GM12801 (cell line): ENCODE measurements around the gene ETFA.

Experiments
- CTCF ChIP-seq: IDR thresholded peaks from one replicate; pipeline ENCODE4 v1.5.1; 2011; ENCODE audit warnings: control low read depth; ENCODE audit not compliant: insufficient read length; ENCODE audit errors: extremely low read depth

Gene ETFA

GRCh38 chr15:76298986-76299385 is 12.3 kb downstream of the ETFA start:
- no peak for TF ChIP-seq CTCF

- TF ChIP-seq CTCF: no peak
Measured at GRCh38 chr15:76296849-76297248, 14.4 kb downstream of the ETFA start.

DNA sequence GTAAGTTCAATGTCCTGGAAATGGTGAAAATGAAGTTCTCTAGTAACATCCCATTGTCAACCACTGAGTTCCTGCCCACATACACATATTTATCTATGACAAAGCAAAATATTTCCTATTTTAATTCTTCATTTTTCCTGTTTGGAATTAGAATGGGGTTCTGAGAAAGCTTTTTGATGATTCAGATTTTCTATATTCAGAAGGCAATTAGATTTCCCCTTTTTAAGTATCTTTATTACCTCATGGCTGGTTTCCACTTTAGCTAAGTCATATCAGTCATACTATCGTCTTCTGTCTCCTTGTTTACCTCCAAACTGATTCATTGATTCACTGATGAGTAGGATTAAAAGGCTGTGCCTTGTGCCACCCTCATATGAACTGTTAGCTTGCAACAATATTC is 17.9 kb downstream of the ETFA start:
- TF ChIP-seq CTCF: no peak

DNA sequence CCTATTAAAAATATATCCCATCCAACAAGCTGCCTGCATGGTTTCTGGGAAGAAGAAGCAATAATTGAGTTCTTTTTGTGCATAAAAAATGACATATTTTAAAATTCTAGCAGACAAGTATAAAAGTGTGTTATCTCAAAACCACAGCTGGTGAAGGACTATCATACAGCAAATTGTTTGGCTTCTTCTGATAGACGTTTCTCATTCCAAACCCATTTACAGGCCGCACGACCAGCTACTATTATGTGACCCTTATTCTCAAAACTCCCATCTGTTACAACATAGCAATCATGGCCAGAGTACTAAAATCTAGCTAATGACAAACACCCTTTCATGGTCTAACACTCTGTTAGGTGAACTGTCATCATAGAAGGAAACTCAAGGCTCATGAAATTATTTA is 21.7 kb downstream of the ETFA start:
- TF ChIP-seq CTCF: no peak

- TF ChIP-seq CTCF: no peak
Measured at GRCh38 chr15:76286271-76286879, 24.9 kb downstream of the ETFA start.

DNA sequence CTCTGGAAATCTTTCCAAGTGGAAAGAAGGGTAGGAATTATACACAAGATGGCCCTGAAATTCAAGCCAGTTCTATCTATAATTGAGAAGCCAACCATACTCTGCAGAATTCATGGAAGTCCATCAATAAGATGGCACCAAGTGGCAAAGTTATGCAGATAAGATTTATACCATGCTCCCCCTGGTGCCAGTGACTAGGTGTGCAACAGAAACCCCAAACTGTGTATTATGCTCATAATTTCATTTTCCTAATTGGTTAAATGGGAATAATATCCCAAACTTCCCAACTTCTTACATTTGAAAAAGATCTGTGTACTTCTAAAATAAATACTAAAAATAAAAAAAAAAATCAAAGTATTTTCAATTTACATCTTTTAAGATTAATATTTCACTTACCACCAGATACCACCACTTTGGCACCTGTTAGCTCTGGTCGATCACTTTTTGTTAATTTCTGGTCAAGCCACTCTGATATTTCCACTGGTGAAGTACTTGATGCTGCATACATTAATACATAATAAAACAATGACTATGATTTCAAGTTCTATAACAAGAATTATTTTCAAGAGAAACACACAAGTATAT is 25.9 kb downstream of the ETFA start:
- TF ChIP-seq CTCF: no peak

- no peak for TF ChIP-seq CTCF
Measured at GRCh38 chr15:76282465-76282864, 28.8 kb downstream of the ETFA start.

DNA sequence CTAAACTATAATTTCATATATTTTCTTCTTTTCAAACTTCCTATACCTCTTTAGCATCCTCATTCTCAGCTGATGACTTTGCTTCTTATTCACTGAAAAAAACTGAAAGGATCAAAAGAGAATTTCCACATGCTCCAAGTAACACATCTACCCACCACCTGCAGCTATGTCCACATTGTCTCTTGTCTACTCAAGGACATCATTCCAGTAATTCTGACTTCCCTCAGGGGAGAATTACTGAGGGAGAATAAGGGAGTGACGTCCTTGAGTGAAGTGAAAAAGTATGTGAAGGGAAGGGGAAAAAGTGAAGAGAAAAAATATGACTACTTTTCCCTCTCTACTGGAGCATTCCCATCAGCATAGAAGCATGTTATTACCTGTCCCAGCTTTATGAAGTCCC is 32.6 kb downstream of the ETFA start:
- TF ChIP-seq CTCF: no peak
